ENCODE results near the gene NAALADL1.

- TF ChIP-seq CTCF (IDR thresholded peaks at IDR 0.05) (no peak), POLR2A (IDR thresholded peaks at IDR 0.05) (no peak)
Measured at GRCh38 chr11:65087216-65087615, 28.9 kb upstream of the NAALADL1 start.
